ENCODE measurements around the gene CSMD2.

CSMD2 gene

DNA sequence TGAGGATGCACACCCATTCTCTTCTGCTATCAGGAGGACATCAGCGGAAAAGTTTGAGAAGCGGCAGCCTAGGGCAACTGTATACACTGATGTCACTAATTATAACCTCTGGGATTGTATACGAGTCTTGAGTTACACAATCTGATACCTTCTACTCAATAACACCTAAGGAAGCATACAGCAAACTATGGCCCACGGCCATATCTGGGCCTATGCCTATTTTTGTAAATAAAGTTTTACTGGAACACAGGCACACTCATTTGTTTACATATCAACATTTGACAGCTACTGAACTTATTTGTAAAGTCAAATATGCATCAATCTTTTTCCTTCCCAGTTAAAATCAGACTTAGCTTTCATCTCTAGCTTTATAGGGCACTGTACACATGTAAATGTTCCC is 505.4 kb downstream of the CSMD2 start:
- no peak overlapping the region for H3K4me3 ChIP-seq (ENCODE audit: low read length, poor library complexity, severe bottlenecking)
- no peak overlapping the region for H2AFZ ChIP-seq (ENCODE audit: low read length)
- no peak overlapping the region for H3K9ac ChIP-seq (ENCODE audit: low read depth, low read length, poor library complexity, severe bottlenecking)
- H3K4me1 ChIP-seq (ENCODE audit: insufficient read depth, low read length, poor library complexity, severe bottlenecking) = no peaks in the 10 kb centered on the region
- no peaks in the 10 kb centered on the region for H4K20me1 ChIP-seq (ENCODE audit: insufficient read depth, low read length, poor library complexity, severe bottlenecking)
- no peaks in the 10 kb centered on the region for H3K79me2 ChIP-seq (ENCODE audit: insufficient read depth, low read length)
- TF ChIP-seq, protein P1, sequence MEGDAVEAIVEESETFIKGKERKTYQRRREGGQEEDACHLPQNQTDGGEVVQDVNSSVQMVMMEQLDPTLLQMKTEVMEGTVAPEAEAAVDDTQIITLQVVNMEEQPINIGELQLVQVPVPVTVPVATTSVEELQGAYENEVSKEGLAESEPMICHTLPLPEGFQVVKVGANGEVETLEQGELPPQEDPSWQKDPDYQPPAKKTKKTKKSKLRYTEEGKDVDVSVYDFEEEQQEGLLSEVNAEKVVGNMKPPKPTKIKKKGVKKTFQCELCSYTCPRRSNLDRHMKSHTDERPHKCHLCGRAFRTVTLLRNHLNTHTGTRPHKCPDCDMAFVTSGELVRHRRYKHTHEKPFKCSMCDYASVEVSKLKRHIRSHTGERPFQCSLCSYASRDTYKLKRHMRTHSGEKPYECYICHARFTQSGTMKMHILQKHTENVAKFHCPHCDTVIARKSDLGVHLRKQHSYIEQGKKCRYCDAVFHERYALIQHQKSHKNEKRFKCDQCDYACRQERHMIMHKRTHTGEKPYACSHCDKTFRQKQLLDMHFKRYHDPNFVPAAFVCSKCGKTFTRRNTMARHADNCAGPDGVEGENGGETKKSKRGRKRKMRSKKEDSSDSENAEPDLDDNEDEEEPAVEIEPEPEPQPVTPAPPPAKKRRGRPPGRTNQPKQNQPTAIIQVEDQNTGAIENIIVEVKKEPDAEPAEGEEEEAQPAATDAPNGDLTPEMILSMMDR (conservative IDR thresholded peaks at IDR 0.05; ENCODE audit: low read length) = no peak
- H3K9me3 ChIP-seq (ENCODE audit: insufficient read depth, low read depth, low read length) = no peaks in the 10 kb centered on the region
- H3K36me3 ChIP-seq (ENCODE audit: insufficient read depth, low read length) = no peaks in the 10 kb centered on the region
- no peaks in the 10 kb centered on the region for H3F3A ChIP-seq (ENCODE audit: low read depth)
- H3K27me3 ChIP-seq (ENCODE audit: insufficient read depth, low read length, poor library complexity, severe bottlenecking) = no peaks in the 10 kb centered on the region
- no peak overlapping the region for H3K4me2 ChIP-seq (ENCODE audit: low read depth, low read length, poor library complexity, severe bottlenecking)
- H3K9me2 ChIP-seq (replicated peaks; ENCODE audit: low read depth, low read length) = no peaks in the 10 kb centered on the region

- H3F3A ChIP-seq (ENCODE audit: low read depth) = no peaks in the 10 kb centered on the region
- no peaks in the 10 kb centered on the region for H3K36me3 ChIP-seq (ENCODE audit: insufficient read depth, low read length)
- no peak overlapping the region for H3K9ac ChIP-seq (ENCODE audit: low read depth, low read length, poor library complexity, severe bottlenecking)
- no peaks in the 10 kb centered on the region for H3K4me1 ChIP-seq (ENCODE audit: insufficient read depth, low read length, poor library complexity, severe bottlenecking)
- no peaks in the 10 kb centered on the region for H3K27me3 ChIP-seq (ENCODE audit: insufficient read depth, low read length, poor library complexity, severe bottlenecking)
- H3K79me2 ChIP-seq (ENCODE audit: insufficient read depth, low read length) = no peaks in the 10 kb centered on the region
- TF ChIP-seq, protein P1 (conservative IDR thresholded peaks at IDR 0.05; ENCODE audit: low read length) = no peak
- no peak for TF ChIP-seq EZH2phosphoT487 (IDR thresholded peaks at IDR 0.05; ENCODE audit: borderline replicate concordance)
- H3K4me3 ChIP-seq (ENCODE audit: low read length, poor library complexity, severe bottlenecking) = no peak overlapping the region
- H2AFZ ChIP-seq (ENCODE audit: low read length) = no peak overlapping the region
- no peak overlapping the region for H3K4me2 ChIP-seq (ENCODE audit: low read depth, low read length, poor library complexity, severe bottlenecking)
- no peaks in the 10 kb centered on the region for H3K9me3 ChIP-seq (ENCODE audit: insufficient read depth, low read depth, low read length)
- no peaks in the 10 kb centered on the region for H4K20me1 ChIP-seq (ENCODE audit: insufficient read depth, low read length, poor library complexity, severe bottlenecking)
- no peaks in the 10 kb centered on the region for H3K9me2 ChIP-seq (replicated peaks; ENCODE audit: low read depth, low read length)
Observed at GRCh38 chr1:33657833-33658232, 507.2 kb downstream of the CSMD2 start.

DNA sequence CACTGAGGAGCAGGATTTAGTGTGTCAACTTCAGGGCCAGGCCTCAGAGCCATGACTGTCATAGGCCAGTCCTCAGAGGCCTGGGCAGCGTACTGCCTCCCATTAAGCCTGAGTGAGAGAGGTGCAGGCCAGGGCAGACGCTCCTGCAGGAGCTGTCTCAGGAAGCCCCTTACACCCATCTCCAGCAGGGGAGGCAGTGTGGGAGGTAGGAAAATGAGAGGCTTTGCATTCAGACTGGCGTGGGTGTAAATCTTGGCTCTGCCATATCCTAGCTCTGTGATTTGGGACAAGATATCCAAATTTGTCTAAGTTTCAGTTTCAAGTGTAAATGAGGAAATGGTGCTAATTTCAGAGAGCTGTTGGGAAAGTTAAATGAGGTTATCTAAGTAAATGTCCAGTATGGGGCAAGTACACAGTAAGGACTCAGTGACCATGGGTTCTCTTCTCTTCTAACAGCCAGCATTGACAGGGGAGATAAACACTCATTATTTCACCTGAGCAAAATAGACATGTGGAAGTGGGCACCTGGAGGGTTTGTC is 508.5 kb downstream of the CSMD2 start:
- H3K4me2 ChIP-seq (ENCODE audit: low read depth, low read length, poor library complexity, severe bottlenecking) = no peak overlapping the region
- no peaks in the 10 kb centered on the region for H3K4me1 ChIP-seq (ENCODE audit: insufficient read depth, low read length, poor library complexity, severe bottlenecking)
- no peaks in the 10 kb centered on the region for H3K27me3 ChIP-seq (ENCODE audit: insufficient read depth, low read length, poor library complexity, severe bottlenecking)
- no peak overlapping the region for H3K9ac ChIP-seq (ENCODE audit: low read depth, low read length, poor library complexity, severe bottlenecking)
- TF ChIP-seq, protein P1 (conservative IDR thresholded peaks at IDR 0.05; ENCODE audit: low read length) = no peak
- TF ChIP-seq EZH2phosphoT487 (IDR thresholded peaks at IDR 0.05; ENCODE audit: borderline replicate concordance) = no peak
- H3K9me2 ChIP-seq (replicated peaks; ENCODE audit: low read depth, low read length) = no peaks in the 10 kb centered on the region
- H3K4me3 ChIP-seq (ENCODE audit: low read length, poor library complexity, severe bottlenecking) = no peak overlapping the region
- H3K9me3 ChIP-seq (ENCODE audit: insufficient read depth, low read depth, low read length) = no peaks in the 10 kb centered on the region
- no peaks in the 10 kb centered on the region for H3F3A ChIP-seq (ENCODE audit: low read depth)
- no peaks in the 10 kb centered on the region for H3K79me2 ChIP-seq (ENCODE audit: insufficient read depth, low read length)
- no peak overlapping the region for H2AFZ ChIP-seq (ENCODE audit: low read length)
- no peaks in the 10 kb centered on the region for H4K20me1 ChIP-seq (ENCODE audit: insufficient read depth, low read length, poor library complexity, severe bottlenecking)
- H3K36me3 ChIP-seq (ENCODE audit: insufficient read depth, low read length) = no peaks in the 10 kb centered on the region
